ENCODE measurements around the gene GRB7.
"Not testable (repeated sequence)": the region's sequence is repeated elsewhere in the genome, so short reads cannot be mapped to it uniquely, and the experiment has no call there.

The GRB7 gene

GRCh38 chr17:39730095-39730921, 7.4 kb upstream of the GRB7 start, which contains the start of gene MIEN1:
TSS of gene MIEN1 (minus strand) at chr17:39730532. CDS start at chr17:39730495, 37 bp downstream.
- in situ Hi-C loops (cut with HindIII; ENCODE audit: low sequenced_read_pairs), result no loop called here

- in situ Hi-C loops (cut with HindIII; ENCODE audit: low sequenced_read_pairs), result no loop called here
These were observed 5.2 kb upstream of the GRB7 start for GRCh38 chr17:39732586-39732985.

GRCh38 chr17:39735882-39736281, 1.9 kb upstream of the GRB7 start:
- in situ Hi-C loops (cut with HindIII; ENCODE audit: low sequenced_read_pairs), result no loop called here

GRCh38 chr17:39736319-39737165, 1.2 kb upstream of the GRB7 start:
- in situ Hi-C loops (cut with HindIII; ENCODE audit: low sequenced_read_pairs), result no loop called here

- in situ Hi-C loops (cut with HindIII; ENCODE audit: low sequenced_read_pairs), result no loop called here
These were observed 455 bp upstream of the GRB7 start for GRCh38 chr17:39737206-39737759.

- in situ Hi-C loops (cut with HindIII; ENCODE audit: low sequenced_read_pairs), result no loop called here
These were observed 797 bp downstream of the GRB7 start for GRCh38 chr17:39738568-39738901.

GRCh38 chr17:39738983-39739884, 1.5 kb downstream of the GRB7 start:
- in situ Hi-C loops (cut with HindIII; ENCODE audit: low sequenced_read_pairs), result no loop called here

GRCh38 chr17:39739885-39740356, 2.2 kb downstream of the GRB7 start:
- in situ Hi-C loops (cut with HindIII; ENCODE audit: low sequenced_read_pairs), result no loop called here

GRCh38 chr17:39740357-39741111, 2.8 kb downstream of the GRB7 start:
- in situ Hi-C loops (cut with HindIII; ENCODE audit: low sequenced_read_pairs), result no loop called here

- in situ Hi-C loops (cut with HindIII; ENCODE audit: low sequenced_read_pairs), result no loop called here
These were observed 4.6 kb downstream of the GRB7 start for GRCh38 chr17:39742126-39742855.

GRCh38 chr17:39742856-39743436, 5.2 kb downstream of the GRB7 start:
- in situ Hi-C loops (cut with HindIII; ENCODE audit: low sequenced_read_pairs), result no loop called here

- in situ Hi-C loops (cut with HindIII; ENCODE audit: low sequenced_read_pairs), result no loop called here
These were observed 6.5 kb downstream of the GRB7 start for GRCh38 chr17:39744075-39744835.

- in situ Hi-C loops (cut with HindIII; ENCODE audit: low sequenced_read_pairs), result no loop called here
These were observed 7.1 kb downstream of the GRB7 start for GRCh38 chr17:39744836-39745215.

- in situ Hi-C loops (cut with HindIII; ENCODE audit: low sequenced_read_pairs), result no loop called here
These were observed 7.8 kb downstream of the GRB7 start for GRCh38 chr17:39745335-39746144.

GRCh38 chr17:39746145-39746461, 8.4 kb downstream of the GRB7 start:
- in situ Hi-C loops (cut with HindIII; ENCODE audit: low sequenced_read_pairs), result no loop called here

- in situ Hi-C loops (cut with HindIII; ENCODE audit: low sequenced_read_pairs), result no loop called here
These were observed 10.0 kb downstream of the GRB7 start for GRCh38 chr17:39747745-39748144.

- in situ Hi-C loops (cut with HindIII; ENCODE audit: low sequenced_read_pairs), result not testable (repeated sequence)
These were observed 10.8 kb downstream of the GRB7 start for GRCh38 chr17:39748444-39749034.

Data from DLD1 (cell line).